22Rv1 (cell line): ENCODE data around the gene TOPBP1.

Experiments used
- CTCF ChIP-seq: fragments of 450-650 bp; IDR thresholded peaks from 2 replicates; pipeline ENCODE4 v1.5.1; 2017; ENCODE audit warnings: mild to moderate bottlenecking
- ZFX ChIP-seq: fragments of 450-650 bp; IDR thresholded peaks from 2 replicates; pipeline ENCODE4 v1.6.1; 2017; ENCODE audit warnings: antibody characterized with exemption, borderline replicate concordance

GRCh38 chr3:133620066-133620784, 41.5 kb downstream of the TOPBP1 start:
- TF ChIP-seq CTCF (no peak), ZFX (no peak)
